Caco-2 (cell line): Measurements from ENCODE around the gene CPA2. TPM values are rescaled to one million over a fixed set of nuclear protein-coding genes. Genes with fewer than 3 reads are reported as not detected.

Source experiments
- BruUV-seq: library from RNA; stranded (reverse); fragments of 400-500 nt; replicated peaks from 2 replicates; lab custom pipeline; 2021; lab: Mats Ljungman, UMichigan
- CTCF ChIA-PET: fragments of 300-600 bp; sonication (Branson Sonifier 250); formaldehyde crosslinking; loops from one replicate; lab custom pipeline; 2022; ENCODE audit warnings: antibody characterized with exemption; lab: Charles Lee
- POLR2A ChIA-PET: fragments of 300-600 bp; sonication (Branson Sonifier 250); formaldehyde crosslinking; loops from one replicate; lab custom pipeline; 2022; ENCODE audit warnings: antibody characterized with exemption; lab: Charles Lee
- DNase-seq, 2 experiments: peaks; one replicate each; pipeline versions ENCODE4 v3.0.0 to v3.0.0-alpha.2; 2020 to 2022
- H3K27me3 ChIP-seq: replicated peaks from 2 replicates; pipeline ENCODE4 v1.6.0; 2011; ENCODE audit warnings: low read length; ENCODE audit not compliant: control insufficient read depth, insufficient read depth
- H3K36me3 ChIP-seq: 2 replicates; pipeline ENCODE4 v1.5.1; 2011; ENCODE audit warnings: low read length; ENCODE audit not compliant: control insufficient read depth, insufficient read depth
- H3K4me1 ChIP-seq: fragments of 250-450 bp; sonication (Bioruptor Pico); 2 replicates; pipeline ENCODE4 v1.5.1; 2020; ENCODE audit warnings: mild to moderate bottlenecking
- H3K4me3 ChIP-seq: 2 replicates; pipeline ENCODE4 v1.5.1; 2011; ENCODE audit warnings: low read depth, mild to moderate bottlenecking, control low read depth, low read length
- H3K9me3 ChIP-seq: fragments of 250-450 bp; sonication (Bioruptor Pico); 2 replicates; pipeline ENCODE4 v1.5.1; 2020; ENCODE audit warnings: mild to moderate bottlenecking, moderate library complexity
- H3K27ac Mint-ChIP-seq: one replicate; pipeline ENCODE4 v1.8.0; 2022; ENCODE audit warnings: mixed read lengths; ENCODE audit not compliant: unreplicated experiment
- H3K27me3 Mint-ChIP-seq: one replicate; pipeline ENCODE4 v1.8.0; 2022; ENCODE audit warnings: mixed read lengths; ENCODE audit not compliant: insufficient read depth, unreplicated experiment
- H3K36me3 Mint-ChIP-seq: one replicate; pipeline ENCODE4 v1.8.0; 2022; ENCODE audit warnings: mild to moderate bottlenecking, mixed read lengths; ENCODE audit not compliant: insufficient read depth, unreplicated experiment
- H3K4me1 Mint-ChIP-seq: one replicate; pipeline ENCODE4 v1.8.0; 2022; ENCODE audit warnings: low read depth, mixed read lengths; ENCODE audit not compliant: unreplicated experiment
- H3K4me3 Mint-ChIP-seq: one replicate; pipeline ENCODE4 v1.8.0; 2022; ENCODE audit warnings: mild to moderate bottlenecking, moderate library complexity, mixed read lengths; ENCODE audit not compliant: unreplicated experiment
- H3K9me3 Mint-ChIP-seq: one replicate; pipeline ENCODE4 v1.8.0; 2022; ENCODE audit warnings: mixed read lengths; ENCODE audit not compliant: unreplicated experiment
- CTCF ChIP-seq, 2 experiments: fragments of 200-600 bp in 1 of 2; IDR thresholded peaks; 1 replicate in 1 of 2; 2 replicates in 1 of 2; pipeline versions ENCODE4 v1.5.1 to v1.8.0; 2011 to 2022; ENCODE audit warnings: antibody characterized with exemption in 1 of 2, control low read depth in 1 of 2, inconsistent platforms in 1 of 2, low read depth in 1 of 2, low read length in 1 of 2, mild to moderate bottlenecking in 1 of 2, moderate library complexity in 1 of 2; ENCODE audit not compliant: insufficient read depth in 1 of 2, severe bottlenecking in 1 of 2, unreplicated experiment in 1 of 2
- intact Hi-C: fragments of 100-400 bp; cut with micrococcal nuclease; formaldehyde crosslinking; loops from one replicate; pipeline ENCODE4 v1.10.0; 2022; ENCODE audit not compliant: unreplicated experiment
- total RNA-seq: library from RNA; stranded (reverse); gene quantifications from 2 replicates; pipeline ENCODE4 v1.2.3, GENCODE V29; 2022

The CPA2 gene
- total RNA-seq, 1 experiment from 2014 or later = 26.1 TPM

DNA sequence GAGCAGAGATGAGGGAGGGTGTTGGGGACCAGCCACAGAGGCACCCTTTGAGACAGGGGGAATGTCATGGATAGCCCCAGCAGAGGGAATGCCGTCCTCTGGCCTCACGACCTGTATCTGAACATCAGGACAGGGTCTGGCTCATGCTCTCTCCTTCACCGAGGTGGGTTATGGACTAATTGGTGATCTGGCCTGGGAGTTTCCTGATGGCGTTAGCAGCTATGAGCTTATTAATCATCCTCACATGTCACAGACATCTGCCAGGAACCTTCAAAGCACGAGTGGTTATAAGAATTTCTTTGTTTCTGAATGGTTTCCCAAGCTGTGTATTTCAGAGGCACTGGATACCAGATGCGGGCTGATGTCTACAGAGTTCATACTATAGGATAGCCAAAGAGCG is 33.2 kb downstream of the CPA2 start:
- no peaks in the 10 kb centered on the region for H3K27me3 Mint-ChIP-seq
- no peak overlapping the region for H3K27ac Mint-ChIP-seq
- intact Hi-C loops = no loop called here
- H3K4me3 Mint-ChIP-seq = no peak overlapping the region
- no peak for DNase-seq
- ChIA-PET POLR2A (no interaction called here), CTCF (no interaction called here)
- TF ChIP-seq CTCF (IDR thresholded peaks at IDR 0.05; ENCODE audit: insufficient read depth in 1 of 2, low read depth in 1 of 2, low read length in 1 of 2, severe bottlenecking in 1 of 2, unreplicated experiment in 1 of 2) = no peak
- no peaks in the 10 kb centered on the region for H3K36me3 ChIP-seq
- no peaks in the 10 kb centered on the region for H3K27me3 ChIP-seq
- no peaks in the 10 kb centered on the region for H3K4me1 ChIP-seq
- no peaks in the 10 kb centered on the region for H3K36me3 Mint-ChIP-seq
- H3K4me3 ChIP-seq = no peak overlapping the region
- peaks cover 4% of the 10 kb centered on the region for H3K9me3 Mint-ChIP-seq
- no peaks in the 10 kb centered on the region for H3K4me1 Mint-ChIP-seq
- no TSS peak for BruUV-seq
- H3K9me3 ChIP-seq = no peaks in the 10 kb centered on the region

GRCh38 chr7:130301501-130302020 is 34.9 kb downstream of the CPA2 start:
- ChIA-PET CTCF (no interaction called here), POLR2A (no interaction called here)
- BruUV-seq = no TSS peak
- no peaks in the 10 kb centered on the region for H3K4me1 Mint-ChIP-seq
- no peak for TF ChIP-seq CTCF (IDR thresholded peaks at IDR 0.05; ENCODE audit: insufficient read depth in 1 of 2, low read depth in 1 of 2, low read length in 1 of 2, severe bottlenecking in 1 of 2, unreplicated experiment in 1 of 2)
- DNase-seq = no peak
- H3K9me3 Mint-ChIP-seq = no peaks in the 10 kb centered on the region
- no peaks in the 10 kb centered on the region for H3K36me3 Mint-ChIP-seq
- intact Hi-C loops = no loop called here
- Histone ChIP-seq H3K27me3 (no peaks in the 10 kb centered on the region), H3K9me3 (no peaks in the 10 kb centered on the region), H3K36me3 (no peaks in the 10 kb centered on the region), H3K4me1 (no peaks in the 10 kb centered on the region), H3K4me3 (no peak overlapping the region)
- H3K27me3 Mint-ChIP-seq = no peaks in the 10 kb centered on the region
- no peak overlapping the region for H3K4me3 Mint-ChIP-seq
- H3K27ac Mint-ChIP-seq = no peak overlapping the region

DNA sequence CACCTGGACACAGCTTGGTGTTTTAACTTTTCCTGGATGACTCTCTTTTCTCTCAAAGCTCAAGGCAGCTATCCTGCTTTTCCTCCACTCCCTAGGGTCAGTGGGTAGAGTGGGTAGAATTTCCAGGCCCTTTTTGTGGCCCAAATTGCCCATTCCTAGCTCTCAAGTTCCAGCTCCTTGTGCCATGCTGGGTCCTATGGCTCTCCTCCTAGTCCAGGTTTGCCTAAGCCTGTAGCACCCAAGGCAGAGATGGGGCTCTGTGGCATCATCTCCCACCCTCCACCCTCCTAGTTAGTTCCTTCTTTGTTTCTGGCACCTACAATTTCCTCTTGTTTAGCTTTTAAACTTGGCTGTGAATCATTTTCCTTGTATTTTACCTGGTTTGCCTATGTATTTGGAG is 36.0 kb downstream of the CPA2 start:
- Mint-ChIP-seq H3K9me3 (no peaks in the 10 kb centered on the region), H3K4me1 (no peaks in the 10 kb centered on the region), H3K27me3 (no peaks in the 10 kb centered on the region), H3K36me3 (no peaks in the 10 kb centered on the region), H3K27ac (no peak overlapping the region), H3K4me3 (no peak overlapping the region)
- H3K36me3 ChIP-seq = no peaks in the 10 kb centered on the region
- DNase-seq = no peak
- H3K4me3 ChIP-seq = no peak overlapping the region
- POLR2A ChIA-PET = no interaction called here
- BruUV-seq = no TSS peak
- no peaks in the 10 kb centered on the region for H3K27me3 ChIP-seq
- CTCF ChIA-PET = no interaction called here
- H3K4me1 ChIP-seq = no peaks in the 10 kb centered on the region
- TF ChIP-seq CTCF (IDR thresholded peaks at IDR 0.05; ENCODE audit: insufficient read depth in 1 of 2, low read depth in 1 of 2, low read length in 1 of 2, severe bottlenecking in 1 of 2, unreplicated experiment in 1 of 2) = no peak
- intact Hi-C loops = no loop called here
- H3K9me3 ChIP-seq = no peaks in the 10 kb centered on the region
